Gastrocnemius medialis (tissue), 4 donors: ENCODE results near the gene RPA3. TPM values are rescaled to one million over a fixed set of nuclear protein-coding genes. Genes with fewer than 3 reads are reported as not detected.

Experiments
- ATAC-seq, 2 donors: fragments of 150-250 bp; one replicate each; pipeline ENCODE4 v1.9.1; 2016
- DNase-seq, 2 donors: peaks; one replicate each; pipeline ENCODE4 v3.0.0-alpha.2; 2019
- H3K27ac ChIP-seq, 4 donors: fragments of 200-600 bp; sonication (generic); 1 replicate in 1 of 4; 2 replicates in 3 of 4; pipeline ENCODE4 v1.5.1; 2016 to 2018; ENCODE audit warnings: mild to moderate bottlenecking in 2 of 4, moderate library complexity in 1 of 4
- H3K27me3 ChIP-seq, 3 donors: fragments of 200-600 bp; sonication (generic) in 2 of 3; 1 replicate in 1 of 3; 2 replicates in 2 of 3; pipeline versions ENCODE4 v1.5.1 to v1.6.0; 2016 to 2019; ENCODE audit warnings: mild to moderate bottlenecking in 1 of 3, moderate library complexity in 1 of 3
- H3K36me3 ChIP-seq, 2 donors: fragments of 200-600 bp; sonication (generic) in 1 of 2; one replicate each; pipeline ENCODE4 v1.5.1; 2017 to 2018
- H3K4me1 ChIP-seq, 2 donors: fragments of 200-600 bp; sonication (generic) in 1 of 2; one replicate each; pipeline ENCODE4 v1.5.1; 2016 to 2017; ENCODE audit warnings: mild to moderate bottlenecking in 2 of 2
- H3K4me3 ChIP-seq, 4 donors: fragments of 200-600 bp; sonication (generic) in 3 of 4; 1 replicate in 1 of 4; 2 replicates in 3 of 4; pipeline ENCODE4 v1.5.1; 2016 to 2019; ENCODE audit warnings: mild to moderate bottlenecking in 2 of 4
- H3K9me3 ChIP-seq, 3 donors: fragments of 200-600 bp; sonication (generic) in 2 of 3; 1 replicate in 1 of 3; 2 replicates in 2 of 3; pipeline ENCODE4 v1.5.1; 2016 to 2019
- POLR2A ChIP-seq, 2 donors: fragments of 450-650 bp; IDR thresholded peaks; one replicate each; pipeline ENCODE4 v1.6.1; 2017; ENCODE audit warnings: antibody characterized with exemption in 2 of 2, mild to moderate bottlenecking in 2 of 2, moderate library complexity in 2 of 2
- in situ Hi-C, 4 donors: fragments of 200-750 bp; cut with MboI; loops; one replicate each; pipeline versions ENCODE4 v1.15.0 to v1.8.0; 2017; ENCODE audit warnings: low sequenced_read_pairs in 4 of 4
- intact Hi-C: fragments of 100-400 bp; cut with DNase I; formaldehyde crosslinking; loops from one replicate; pipeline ENCODE4 v1.15.1; 2023; ENCODE audit warnings: low total_unique reads
- total RNA-seq, 4 donors: library from RNA; depleted of rRNA; stranded (reverse); fragments of >200 nt; gene quantifications; one replicate each; pipeline versions ENCODE4 v1.1.0 to v1.2.3, GENCODE V29; 2016
- TF ChIP-seq, protein P1 (sequence below), 5 experiments: fragments of 450-650 bp in 3 of 5; fragments of 200-600 bp in 2 of 5; sonication (generic) in 2 of 5; IDR thresholded peaks in 4 of 5; conservative IDR thresholded peaks in 1 of 5; 1 replicate in 4 of 5; 2 replicates in 1 of 5; pipeline ENCODE4 v1.5.1; 2016 to 2019; ENCODE audit warnings: antibody characterized with exemption in 5 of 5, mild to moderate bottlenecking in 3 of 5, moderate library complexity in 3 of 5

The RPA3 gene
- total RNA-seq, 4 donors from 2014 or later, result 4.7 to 14.3 (median 12.5) TPM

DNA sequence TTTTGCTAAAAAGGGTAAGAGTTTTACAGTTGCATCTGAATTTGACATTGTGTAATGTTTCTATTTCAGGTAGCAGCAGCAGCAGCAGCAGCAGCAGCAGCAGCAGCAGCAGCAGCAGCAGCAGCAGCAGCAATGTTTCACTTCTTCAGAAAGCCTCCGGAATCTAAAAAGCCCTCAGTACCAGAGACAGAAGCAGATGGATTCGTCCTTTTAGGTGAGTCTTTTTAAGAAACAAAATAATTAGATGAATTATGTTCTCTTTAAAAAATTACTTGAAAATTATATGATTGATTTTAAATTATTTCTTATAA, 45.2 kb downstream of the RPA3 start:
- Histone ChIP-seq H3K9me3 (no peaks in the 10 kb centered on the region), H3K27ac (no peak overlapping the region), H3K4me1 (peaks cover 0 to 4% of the 10 kb centered on the region in 2 donors), H3K36me3 (no peaks in the 10 kb centered on the region), H3K27me3 (no peaks in the 10 kb centered on the region), H3K4me3 (no peak overlapping the region)
- ATAC-seq (no peak), DNase-seq (no peak)
- in situ Hi-C loops, result loop anchor here in 1 of 4 donors (25.0 kb wide), 1 partner anchor 539 kb away; no protein-coding TSS in a partner anchor
- intact Hi-C loops, result no loop called here
- TF ChIP-seq, protein P1, sequence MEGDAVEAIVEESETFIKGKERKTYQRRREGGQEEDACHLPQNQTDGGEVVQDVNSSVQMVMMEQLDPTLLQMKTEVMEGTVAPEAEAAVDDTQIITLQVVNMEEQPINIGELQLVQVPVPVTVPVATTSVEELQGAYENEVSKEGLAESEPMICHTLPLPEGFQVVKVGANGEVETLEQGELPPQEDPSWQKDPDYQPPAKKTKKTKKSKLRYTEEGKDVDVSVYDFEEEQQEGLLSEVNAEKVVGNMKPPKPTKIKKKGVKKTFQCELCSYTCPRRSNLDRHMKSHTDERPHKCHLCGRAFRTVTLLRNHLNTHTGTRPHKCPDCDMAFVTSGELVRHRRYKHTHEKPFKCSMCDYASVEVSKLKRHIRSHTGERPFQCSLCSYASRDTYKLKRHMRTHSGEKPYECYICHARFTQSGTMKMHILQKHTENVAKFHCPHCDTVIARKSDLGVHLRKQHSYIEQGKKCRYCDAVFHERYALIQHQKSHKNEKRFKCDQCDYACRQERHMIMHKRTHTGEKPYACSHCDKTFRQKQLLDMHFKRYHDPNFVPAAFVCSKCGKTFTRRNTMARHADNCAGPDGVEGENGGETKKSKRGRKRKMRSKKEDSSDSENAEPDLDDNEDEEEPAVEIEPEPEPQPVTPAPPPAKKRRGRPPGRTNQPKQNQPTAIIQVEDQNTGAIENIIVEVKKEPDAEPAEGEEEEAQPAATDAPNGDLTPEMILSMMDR (IDR thresholded peaks at IDR 0.05 in 4 of 5, conservative IDR thresholded peaks at IDR 0.05 in 1 of 5), result no peak
- TF ChIP-seq POLR2A (IDR thresholded peaks at IDR 0.05), result no peak

DNA sequence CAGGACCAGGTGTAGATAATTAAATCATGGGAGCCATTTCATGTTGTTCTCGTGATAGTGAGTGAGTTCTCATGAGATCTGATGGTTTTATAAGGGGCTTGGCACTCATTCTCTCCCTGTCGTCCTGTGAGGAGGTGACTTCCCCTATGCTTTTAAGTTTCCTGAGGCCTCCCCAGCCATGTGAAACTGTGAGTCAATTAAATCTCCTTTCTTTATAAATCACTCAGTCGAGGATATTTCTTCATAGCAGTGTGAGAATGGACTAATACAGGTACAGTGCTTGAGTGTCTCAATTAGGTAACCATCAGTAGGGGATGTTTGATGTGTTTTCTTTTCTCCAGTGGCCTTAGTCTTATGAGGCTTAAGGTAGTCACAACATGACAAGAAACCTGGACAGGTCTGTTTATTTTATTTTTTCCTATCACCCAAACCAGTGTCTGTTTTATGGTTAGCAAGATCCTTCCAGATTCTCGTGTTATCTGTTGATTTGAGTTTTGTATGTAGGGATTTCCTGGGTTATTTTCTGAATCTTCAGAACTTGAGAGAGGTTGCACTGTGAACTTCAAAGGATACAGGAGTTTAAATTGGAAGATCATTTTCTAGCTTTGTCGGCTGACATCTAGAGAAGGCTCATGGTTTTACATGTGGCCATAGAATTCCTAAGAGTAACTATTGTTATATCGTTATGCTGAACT, 45.7 kb downstream of the RPA3 start:
- Histone ChIP-seq H3K4me1 (peaks cover 0 to 4% of the 10 kb centered on the region in 2 donors), H3K27ac (no peak overlapping the region), H3K9me3 (no peaks in the 10 kb centered on the region), H3K4me3 (no peak overlapping the region), H3K36me3 (no peaks in the 10 kb centered on the region), H3K27me3 (no peaks in the 10 kb centered on the region)
- intact Hi-C loops (no loop called here), in situ Hi-C loops (loop anchor here in 1 of 4 donors (25.0 kb wide), 1 partner anchor 540 kb away; no protein-coding TSS in a partner anchor)
- DNase-seq (no peak), ATAC-seq (no peak)
- TF ChIP-seq POLR2A (IDR thresholded peaks at IDR 0.05), result no peak
- TF ChIP-seq, protein P1 (IDR thresholded peaks at IDR 0.05 in 4 of 5, conservative IDR thresholded peaks at IDR 0.05 in 1 of 5), result no peak

DNA sequence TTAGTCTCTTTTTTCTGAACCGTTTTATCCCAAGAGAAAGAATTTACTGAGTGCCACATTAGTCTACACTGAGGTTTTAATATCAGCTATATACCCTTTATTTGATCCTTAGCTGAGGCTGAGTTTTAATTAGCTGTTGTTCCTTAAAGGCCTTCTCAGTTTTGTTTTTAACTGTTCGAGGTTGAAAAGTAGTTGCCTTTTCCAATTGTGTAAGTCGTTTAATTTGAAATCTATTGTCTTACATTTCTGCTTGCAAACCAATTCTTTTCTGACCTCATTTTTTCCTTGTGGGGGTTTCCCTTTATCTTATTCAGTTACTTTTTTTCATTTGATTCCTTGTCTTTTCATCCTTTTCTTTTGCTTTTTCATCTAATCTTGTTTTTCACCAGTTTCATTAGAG, 47.0 kb downstream of the RPA3 start:
- in situ Hi-C loops (loop anchor here in 1 of 4 donors (25.0 kb wide), 1 partner anchor 541 kb away; no protein-coding TSS in a partner anchor), intact Hi-C loops (no loop called here)
- Histone ChIP-seq H3K27ac (no peak overlapping the region), H3K36me3 (no peaks in the 10 kb centered on the region), H3K27me3 (no peaks in the 10 kb centered on the region), H3K4me3 (no peak overlapping the region), H3K9me3 (no peaks in the 10 kb centered on the region), H3K4me1 (peaks cover 0 to 4% of the 10 kb centered on the region in 2 donors)
- no peak for TF ChIP-seq POLR2A (IDR thresholded peaks at IDR 0.05)
- DNase-seq (no peak), ATAC-seq (no peak)

DNA sequence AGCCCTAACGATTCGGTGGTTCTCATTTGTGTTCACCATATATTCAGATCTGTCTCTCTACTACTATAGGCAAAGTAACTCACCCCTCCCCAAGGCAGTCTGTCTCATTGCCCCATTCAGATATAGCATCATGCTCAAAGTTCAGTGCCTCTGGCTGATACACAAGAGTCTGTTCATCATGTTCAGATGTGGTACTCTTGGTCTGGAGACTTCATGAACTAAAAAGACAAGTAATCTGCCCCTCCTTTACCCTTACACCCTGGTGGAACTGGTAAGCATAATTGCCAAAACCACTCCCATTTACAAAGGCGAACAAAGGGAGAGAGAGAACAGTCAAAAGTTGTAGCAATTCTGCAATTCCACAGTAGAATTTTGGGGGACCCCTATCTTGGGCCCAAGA, 47.9 kb downstream of the RPA3 start:
- H3K36me3 ChIP-seq, result no peaks in the 10 kb centered on the region
- no peak overlapping the region for H3K4me3 ChIP-seq
- intact Hi-C loops, result no loop called here
- H3K27me3 ChIP-seq, result no peaks in the 10 kb centered on the region
- no peak overlapping the region for H3K27ac ChIP-seq
- in situ Hi-C loops, result loop anchor here in 1 of 4 donors (25.0 kb wide), 1 partner anchor 542 kb away; no protein-coding TSS in a partner anchor
- peaks cover 0 to 4% of the 10 kb centered on the region in 2 donors for H3K4me1 ChIP-seq
- ATAC-seq (no peak), DNase-seq (no peak)
- TF ChIP-seq, protein P1 (IDR thresholded peaks at IDR 0.05 in 4 of 5, conservative IDR thresholded peaks at IDR 0.05 in 1 of 5), result no peak
- TF ChIP-seq POLR2A (IDR thresholded peaks at IDR 0.05), result no peak
- no peaks in the 10 kb centered on the region for H3K9me3 ChIP-seq

DNA sequence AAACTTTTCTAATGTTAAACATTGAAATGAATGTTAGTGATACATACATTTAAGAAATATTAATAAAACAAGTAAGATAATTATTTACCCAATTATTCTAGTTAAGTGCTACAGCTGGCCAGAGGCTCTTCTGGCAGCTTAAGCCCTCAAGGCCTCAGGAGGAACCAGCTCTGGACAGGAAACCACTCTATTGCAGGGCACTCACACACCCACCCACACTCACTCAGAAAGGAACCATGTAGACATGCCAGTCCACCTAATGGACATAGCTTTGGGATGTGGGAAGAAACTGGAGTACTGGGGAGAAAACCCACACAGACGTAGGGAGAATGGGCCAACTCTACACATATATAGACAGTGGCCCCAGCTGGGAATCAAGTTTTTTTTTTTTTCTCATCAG, 49.7 kb downstream of the RPA3 start:
- H3K36me3 ChIP-seq, result no peaks in the 10 kb centered on the region
- H3K4me1 ChIP-seq, result peaks cover 0 to 4% of the 10 kb centered on the region in 2 donors
- TF ChIP-seq, protein P1 (IDR thresholded peaks at IDR 0.05 in 4 of 5, conservative IDR thresholded peaks at IDR 0.05 in 1 of 5), result no peak
- TF ChIP-seq POLR2A (IDR thresholded peaks at IDR 0.05), result no peak
- no peak for DNase-seq
- ATAC-seq, result no peak
- H3K9me3 ChIP-seq, result no peaks in the 10 kb centered on the region
- intact Hi-C loops, result no loop called here
- in situ Hi-C loops, result loop anchor here in 2 of 4 donors (10.0 to 25.0 kb wide), 2 partner anchors 526 to 544 kb away; no protein-coding TSS in a partner anchor
- H3K4me3 ChIP-seq, result no peak overlapping the region
- no peaks in the 10 kb centered on the region for H3K27me3 ChIP-seq
- no peak overlapping the region for H3K27ac ChIP-seq
